GM21515 (cell line): ENCODE results near the gene LRMDA.

Experiments used
- ATAC-seq: cut with Tn5 transposase; IDR thresholded peaks from one replicate; pipeline ENCODE4 v1.9.1; 2021; ENCODE audit not compliant: unreplicated experiment

Gene LRMDA

GRCh38 chr10:75884808-75885207, 453.4 kb downstream of the LRMDA start:
- ATAC-seq, result no peak

- no peak for ATAC-seq
These were observed 455.9 kb downstream of the LRMDA start for GRCh38 chr10:75887369-75887768.

GRCh38 chr10:75887992-75888680, 456.7 kb downstream of the LRMDA start:
- ATAC-seq, result no peak

GRCh38 chr10:75889051-75889450, 457.6 kb downstream of the LRMDA start:
- ATAC-seq, result no peak

GRCh38 chr10:75894761-75895160, 463.3 kb downstream of the LRMDA start:
- no peak for ATAC-seq

- ATAC-seq, result no peak
These were observed 463.8 kb downstream of the LRMDA start for GRCh38 chr10:75895259-75895658.

- ATAC-seq, result no peak
These were observed 468.5 kb downstream of the LRMDA start for GRCh38 chr10:75899816-75900390.

- ATAC-seq, result no peak
These were observed 471.4 kb downstream of the LRMDA start for GRCh38 chr10:75902816-75903215.

GRCh38 chr10:75904499-75905283, 473.3 kb downstream of the LRMDA start:
- no peak for ATAC-seq

- no peak for ATAC-seq
These were observed 474.1 kb downstream of the LRMDA start for GRCh38 chr10:75905490-75905889.

- no peak for ATAC-seq
These were observed 478.6 kb downstream of the LRMDA start for GRCh38 chr10:75910032-75910431.

- ATAC-seq, result no peak
These were observed 480.0 kb downstream of the LRMDA start for GRCh38 chr10:75911426-75911825.

- no peak for ATAC-seq
These were observed 485.5 kb downstream of the LRMDA start for GRCh38 chr10:75916906-75917305.

- ATAC-seq, result no peak
These were observed 488.5 kb downstream of the LRMDA start for GRCh38 chr10:75919913-75920312.

- ATAC-seq, result no peak
These were observed 491.0 kb downstream of the LRMDA start for GRCh38 chr10:75922435-75922834.

GRCh38 chr10:75924309-75924902, 493.0 kb downstream of the LRMDA start:
- no peak for ATAC-seq

- no peak for ATAC-seq
These were observed 494.6 kb downstream of the LRMDA start for GRCh38 chr10:75925999-75926398.

GRCh38 chr10:75926763-75927162, 495.3 kb downstream of the LRMDA start:
- ATAC-seq, result no peak

- no peak for ATAC-seq
These were observed 496.8 kb downstream of the LRMDA start for GRCh38 chr10:75928231-75928630.

- ATAC-seq, result no peak
These were observed 498.3 kb downstream of the LRMDA start for GRCh38 chr10:75929630-75930161.

GRCh38 chr10:75932921-75933320, 501.5 kb downstream of the LRMDA start:
- no peak for ATAC-seq
